CD8-positive, alpha-beta memory T cell (primary cell): ENCODE measurements around the gene ITPRIPL1. TPM values are rescaled to one million over a fixed set of nuclear protein-coding genes. Genes with fewer than 3 reads are reported as not detected.

Experiments used
- CTCF ChIA-PET: fragments of 350-600 bp; sonication (Branson Sonifier 250); formaldehyde crosslinking; loops from one replicate; lab custom pipeline; 2021; ENCODE audit warnings: antibody characterized with exemption; lab: Charles Lee
- POLR2A ChIA-PET: fragments of 350-600 bp; sonication (Branson Sonifier 250); formaldehyde crosslinking; loops from one replicate; lab custom pipeline; 2021; ENCODE audit warnings: antibody characterized with exemption; lab: Charles Lee
- DNase-seq, 5 donors: peaks; one replicate each; pipeline versions ENCODE4 v3.0.0 to v3.0.0-alpha.2; 2020 to 2022; ENCODE audit warnings: mixed read lengths in 1 of 5
- H3K27ac ChIP-seq: one replicate; pipeline ENCODE4 v1.7.0; 2013; ENCODE audit warnings: low read depth, mild to moderate bottlenecking, low read length, moderate library complexity
- H3K27me3 ChIP-seq: 2 replicates; pipeline ENCODE4 v1.7.0; 2013; ENCODE audit warnings: low read length, mild to moderate bottlenecking; ENCODE audit not compliant: insufficient read depth, poor library complexity, severe bottlenecking
- H3K36me3 ChIP-seq: 2 replicates; pipeline ENCODE4 v1.7.0; 2013; ENCODE audit warnings: mild to moderate bottlenecking, low read length, moderate library complexity; ENCODE audit not compliant: insufficient read depth
- H3K4me1 ChIP-seq: 2 replicates; pipeline ENCODE4 v1.7.0; 2013; ENCODE audit warnings: mild to moderate bottlenecking, low read length, moderate library complexity; ENCODE audit not compliant: insufficient read depth
- H3K4me3 ChIP-seq: 2 replicates; pipeline ENCODE4 v1.7.0; 2013; ENCODE audit warnings: mild to moderate bottlenecking, low read length
- H3K9me3 ChIP-seq: 2 replicates; pipeline ENCODE4 v1.7.0; 2013; ENCODE audit warnings: mild to moderate bottlenecking, low read length
- H3K27ac Mint-ChIP-seq, 8 donors: one replicate each; pipeline ENCODE4 v1.8.0; 2020 to 2021; ENCODE audit warnings: mixed read lengths in 8 of 8, mild to moderate bottlenecking in 6 of 8, inconsistent platforms in 3 of 8, moderate library complexity in 3 of 8
- H3K27me3 Mint-ChIP-seq, 2 donors: one replicate each; pipeline ENCODE4 v1.8.0; 2020 to 2021; ENCODE audit warnings: mixed read lengths in 2 of 2, mild to moderate bottlenecking in 1 of 2, moderate library complexity in 1 of 2
- H3K36me3 Mint-ChIP-seq, 3 donors: one replicate each; pipeline ENCODE4 v1.8.0; 2020 to 2021; ENCODE audit warnings: mixed read lengths in 3 of 3, inconsistent platforms in 1 of 3, mild to moderate bottlenecking in 1 of 3
- H3K4me1 Mint-ChIP-seq, 3 donors: one replicate each; pipeline ENCODE4 v1.8.0; 2020 to 2021; ENCODE audit warnings: mixed read lengths in 3 of 3, inconsistent platforms in 1 of 3, mild to moderate bottlenecking in 1 of 3
- H3K4me3 Mint-ChIP-seq, 7 donors: one replicate each; pipeline ENCODE4 v1.8.0; 2020 to 2021; ENCODE audit warnings: mixed read lengths in 7 of 7, mild to moderate bottlenecking in 6 of 7, moderate library complexity in 4 of 7, inconsistent platforms in 2 of 7
- H3K9me3 Mint-ChIP-seq, 5 donors: one replicate each; pipeline ENCODE4 v1.8.0; 2020 to 2022; ENCODE audit warnings: mixed read lengths in 5 of 5, mild to moderate bottlenecking in 3 of 5, moderate library complexity in 2 of 5, inconsistent platforms in 1 of 5
- polyA plus RNA-seq: library from polyadenylated mRNA; unstranded; fragments of 300-500 nt; fragmentation: Illumina TruSeq; gene quantifications from one replicate; pipeline ENCODE4 v1.2.3, GENCODE V29; 2021
- total RNA-seq, 2 experiments: library from RNA; stranded (reverse); gene quantifications; one replicate each; pipeline ENCODE4 v1.2.3, GENCODE V29; 2021

ITPRIPL1 gene
- total and polyA plus RNA-seq, 3 experiments from 2014 or later, result 17.5 to 58.3 (median 55.5) TPM

DNA sequence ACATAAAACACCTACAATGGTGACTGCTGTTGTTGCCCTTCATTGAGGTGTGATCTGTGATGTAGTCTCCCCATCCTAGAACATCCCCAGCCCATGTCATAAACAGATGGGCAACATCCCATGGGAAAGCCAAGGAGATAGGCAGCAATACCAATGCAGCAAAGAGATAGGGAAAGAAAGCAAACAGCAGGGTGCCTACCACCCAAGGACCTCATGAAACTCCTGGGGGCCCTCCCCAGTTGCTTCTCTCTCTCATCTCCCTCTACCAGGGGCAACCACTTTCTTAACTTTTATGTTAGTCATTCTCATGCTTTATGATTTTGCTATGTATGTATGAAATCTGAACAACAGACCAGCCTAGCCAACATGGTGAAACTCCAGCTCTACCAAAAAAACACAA is 8.1 kb upstream of the ITPRIPL1 start:
- Mint-ChIP-seq H3K27me3 (no peaks in the 10 kb centered on the region), H3K27ac (peak overlapping the region; percentile 57 to 98 (median 90)), H3K4me3 (peak overlapping the region in 3 of 7 donors; percentile 24 to 40 (median 28)), H3K9me3 (no peaks in the 10 kb centered on the region), H3K4me1 (peaks cover 47 to 68% (median 59%) of the 10 kb centered on the region in 3 donors), H3K36me3 (peaks cover 3 to 27% (median 5%) of the 10 kb centered on the region in 3 donors)
- Histone ChIP-seq H3K27me3 (no peaks in the 10 kb centered on the region), H3K4me3 (no peak overlapping the region), H3K27ac (no peak overlapping the region), H3K36me3 (no peaks in the 10 kb centered on the region), H3K9me3 (no peaks in the 10 kb centered on the region), H3K4me1 (peaks cover 26% of the 10 kb centered on the region)
- CTCF ChIA-PET, result interaction anchor here (3.4 kb wide), 1 partner anchor 28 kb away, joined by 15 read pairs; no protein-coding TSS in a partner anchor
- no peak for DNase-seq
- POLR2A ChIA-PET, result no interaction called here

DNA sequence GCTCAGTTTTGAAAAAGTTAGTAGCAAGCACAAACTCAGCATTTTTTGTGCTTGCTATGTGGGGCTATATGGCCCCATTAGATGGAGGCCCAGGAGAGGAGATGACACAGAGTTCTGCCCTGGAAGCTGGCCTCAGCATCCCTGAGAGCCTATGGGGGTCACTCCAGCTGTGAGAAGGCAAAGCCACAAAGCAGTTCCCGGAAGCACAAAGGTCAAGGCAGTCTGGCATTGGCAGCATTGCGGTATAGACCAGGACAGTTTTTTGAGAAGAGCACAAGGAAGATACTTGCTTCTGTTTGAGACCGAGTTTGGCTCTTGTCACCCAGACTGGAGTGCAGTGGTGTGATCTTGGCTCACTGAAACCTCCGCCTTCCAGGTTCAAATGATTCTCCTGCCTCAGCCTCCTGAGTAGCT is 7.5 kb upstream of the ITPRIPL1 start:
- ChIA-PET POLR2A (interaction anchor here (1.2 kb wide), 1 partner anchor 18 kb away, joined by 3 read pairs; the partner anchor contains the start of gene NCAPH), CTCF (interaction anchor here (3.4 kb wide), 1 partner anchor 27 kb away, joined by 15 read pairs; no protein-coding TSS in a partner anchor)
- Mint-ChIP-seq H3K4me3 (peak overlapping the region in 4 of 7 donors; percentile 22 to 71 (median 46)), H3K4me1 (peaks cover 47 to 66% (median 59%) of the 10 kb centered on the region in 3 donors), H3K27ac (peak overlapping the region; percentile 42 to 90 (median 82)), H3K27me3 (no peaks in the 10 kb centered on the region), H3K9me3 (no peaks in the 10 kb centered on the region), H3K36me3 (peaks cover 3 to 25% (median 5%) of the 10 kb centered on the region in 3 donors)
- Histone ChIP-seq H3K27me3 (no peaks in the 10 kb centered on the region), H3K27ac (no peak overlapping the region), H3K4me3 (no peak overlapping the region), H3K36me3 (no peaks in the 10 kb centered on the region), H3K9me3 (no peaks in the 10 kb centered on the region), H3K4me1 (peaks cover 29% of the 10 kb centered on the region)
- no peak for DNase-seq

DNA sequence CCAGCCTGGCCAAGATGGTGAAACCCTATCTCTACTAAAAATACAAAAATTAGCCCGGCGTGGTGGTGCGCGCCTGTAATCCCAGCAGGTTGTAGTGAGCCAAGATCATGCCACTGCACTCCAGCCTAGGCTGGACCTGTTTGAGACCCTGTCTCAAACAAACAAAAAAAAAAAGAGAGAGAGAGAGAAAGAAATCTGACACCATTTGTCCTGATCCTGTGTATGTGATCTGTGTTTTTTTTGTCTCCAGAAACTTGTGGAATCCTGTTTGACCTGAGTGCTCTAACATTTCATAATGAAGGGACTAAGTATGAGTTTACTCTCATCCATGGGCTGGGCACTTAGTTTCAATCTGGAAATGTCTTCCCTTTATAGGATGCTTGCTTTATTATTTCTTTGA is 6.4 kb upstream of the ITPRIPL1 start:
- H3K9me3 ChIP-seq, result no peaks in the 10 kb centered on the region
- H3K9me3 Mint-ChIP-seq, result no peaks in the 10 kb centered on the region
- H3K27me3 Mint-ChIP-seq, result no peaks in the 10 kb centered on the region
- POLR2A ChIA-PET, result interaction anchor here (1.2 to 4.2 kb wide), 2 partner anchors 13 to 17 kb away, joined by 3 to 42 read pairs; partner anchors contain the start of genes NCAPH and SNRNP200
- peaks cover 51 to 72% (median 65%) of the 10 kb centered on the region in 3 donors for H3K4me1 Mint-ChIP-seq
- no peaks in the 10 kb centered on the region for H3K27me3 ChIP-seq
- CTCF ChIA-PET, result interaction anchor here (1.2 to 3.5 kb wide), 2 partner anchors 17 to 26 kb away, joined by 3 to 30 read pairs; partner anchors contain the start of gene NCAPH
- no peak overlapping the region for H3K4me3 ChIP-seq
- no peak overlapping the region for H3K27ac ChIP-seq
- H3K36me3 ChIP-seq, result no peaks in the 10 kb centered on the region
- peaks cover 3 to 25% (median 5%) of the 10 kb centered on the region in 3 donors for H3K36me3 Mint-ChIP-seq
- peak overlapping the region; percentile 16 to 81 (median 60) for H3K4me3 Mint-ChIP-seq
- peak overlapping the region; percentile 43 to 89 (median 79) for H3K27ac Mint-ChIP-seq
- H3K4me1 ChIP-seq, result peaks cover 29% of the 10 kb centered on the region
- DNase-seq, result no peak

DNA sequence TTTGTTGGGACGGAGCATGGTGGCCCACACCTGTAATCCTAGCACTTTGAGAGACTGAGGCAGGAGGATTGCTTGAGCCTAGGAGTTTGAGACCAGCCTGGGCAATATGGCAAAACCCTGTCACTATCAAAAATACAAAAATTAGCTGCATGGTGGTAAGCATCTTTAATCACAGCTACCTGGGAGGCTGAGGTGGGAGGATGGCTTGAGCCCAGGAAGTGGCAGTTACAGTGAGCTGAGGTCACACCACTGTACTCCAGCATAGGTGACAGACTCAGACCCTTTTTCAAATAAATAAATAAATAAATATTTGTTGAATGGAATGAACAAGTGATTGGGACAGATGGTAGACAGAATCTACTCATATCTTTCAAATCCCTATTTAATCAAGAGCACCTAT is 5.7 kb upstream of the ITPRIPL1 start:
- POLR2A ChIA-PET, result interaction anchor here (2.9 to 4.2 kb wide), 2 partner anchors 14 to 23 kb away, joined by 11 to 42 read pairs; partner anchors contain the start of gene SNRNP200
- Mint-ChIP-seq H3K27me3 (no peaks in the 10 kb centered on the region), H3K27ac (peak overlapping the region in 7 of 8 donors; percentile 43 to 89 (median 83)), H3K9me3 (no peaks in the 10 kb centered on the region), H3K4me3 (peak overlapping the region; percentile 16 to 86 (median 60)), H3K4me1 (peaks cover 57 to 76% (median 72%) of the 10 kb centered on the region in 3 donors), H3K36me3 (peaks cover 3 to 25% (median 5%) of the 10 kb centered on the region in 3 donors)
- H3K36me3 ChIP-seq, result no peaks in the 10 kb centered on the region
- peaks cover 33% of the 10 kb centered on the region for H3K4me1 ChIP-seq
- H3K9me3 ChIP-seq, result no peaks in the 10 kb centered on the region
- no peak for DNase-seq
- no peak overlapping the region for H3K4me3 ChIP-seq
- CTCF ChIA-PET, result interaction anchor here (1.1 to 3.5 kb wide), 3 partner anchors 16 to 539 kb away, joined by 3 to 30 read pairs (median 3); partner anchors contain the start of genes ANKRD39 and NCAPH
- no peak overlapping the region for H3K27ac ChIP-seq
- no peaks in the 10 kb centered on the region for H3K27me3 ChIP-seq

DNA sequence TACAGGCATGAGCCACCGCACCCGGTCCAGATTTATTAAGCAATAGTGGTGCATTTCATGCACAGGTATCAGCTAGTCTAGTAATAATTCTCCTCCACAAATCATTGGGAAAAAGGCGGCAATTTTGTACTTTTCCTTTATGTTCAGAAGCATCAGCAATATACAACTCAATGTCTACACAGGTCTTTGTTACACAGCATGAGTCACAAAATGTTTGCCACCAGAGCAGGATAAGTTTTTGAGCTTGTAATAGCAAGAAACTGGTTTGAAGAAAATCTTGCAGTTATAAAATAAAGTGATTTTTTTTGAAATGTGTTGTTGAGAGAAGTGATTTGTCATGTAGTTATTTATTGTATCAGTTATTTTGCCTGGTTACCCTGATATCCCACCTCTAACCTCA is 4.8 kb upstream of the ITPRIPL1 start:
- ChIA-PET CTCF (interaction anchor here (1.1 to 3.5 kb wide), 12 partner anchors 9 to 538 kb away, joined by 3 to 30 read pairs (median 4); partner anchors contain the start of genes ANKRD39, NCAPH and SNRNP200), POLR2A (interaction anchor here (0.6 to 4.2 kb wide), 4 partner anchors 10 to 217 kb away, joined by 9 to 42 read pairs (median 14); partner anchors contain the start of genes ARID5A and SNRNP200)
- Mint-ChIP-seq H3K4me3 (peak overlapping the region; percentile 86 to 95 (median 91)), H3K9me3 (no peaks in the 10 kb centered on the region), H3K36me3 (peaks cover 2 to 25% (median 3%) of the 10 kb centered on the region in 3 donors), H3K4me1 (peaks cover 58 to 76% (median 73%) of the 10 kb centered on the region in 3 donors), H3K27me3 (no peaks in the 10 kb centered on the region), H3K27ac (peak overlapping the region; percentile 20 to 96 (median 81))
- H3K27ac ChIP-seq, result no peak overlapping the region
- DNase-seq, result no peak
- H3K27me3 ChIP-seq, result no peaks in the 10 kb centered on the region
- H3K36me3 ChIP-seq, result no peaks in the 10 kb centered on the region
- peaks cover 36% of the 10 kb centered on the region for H3K4me1 ChIP-seq
- H3K4me3 ChIP-seq, result no peak overlapping the region
- no peaks in the 10 kb centered on the region for H3K9me3 ChIP-seq

DNA sequence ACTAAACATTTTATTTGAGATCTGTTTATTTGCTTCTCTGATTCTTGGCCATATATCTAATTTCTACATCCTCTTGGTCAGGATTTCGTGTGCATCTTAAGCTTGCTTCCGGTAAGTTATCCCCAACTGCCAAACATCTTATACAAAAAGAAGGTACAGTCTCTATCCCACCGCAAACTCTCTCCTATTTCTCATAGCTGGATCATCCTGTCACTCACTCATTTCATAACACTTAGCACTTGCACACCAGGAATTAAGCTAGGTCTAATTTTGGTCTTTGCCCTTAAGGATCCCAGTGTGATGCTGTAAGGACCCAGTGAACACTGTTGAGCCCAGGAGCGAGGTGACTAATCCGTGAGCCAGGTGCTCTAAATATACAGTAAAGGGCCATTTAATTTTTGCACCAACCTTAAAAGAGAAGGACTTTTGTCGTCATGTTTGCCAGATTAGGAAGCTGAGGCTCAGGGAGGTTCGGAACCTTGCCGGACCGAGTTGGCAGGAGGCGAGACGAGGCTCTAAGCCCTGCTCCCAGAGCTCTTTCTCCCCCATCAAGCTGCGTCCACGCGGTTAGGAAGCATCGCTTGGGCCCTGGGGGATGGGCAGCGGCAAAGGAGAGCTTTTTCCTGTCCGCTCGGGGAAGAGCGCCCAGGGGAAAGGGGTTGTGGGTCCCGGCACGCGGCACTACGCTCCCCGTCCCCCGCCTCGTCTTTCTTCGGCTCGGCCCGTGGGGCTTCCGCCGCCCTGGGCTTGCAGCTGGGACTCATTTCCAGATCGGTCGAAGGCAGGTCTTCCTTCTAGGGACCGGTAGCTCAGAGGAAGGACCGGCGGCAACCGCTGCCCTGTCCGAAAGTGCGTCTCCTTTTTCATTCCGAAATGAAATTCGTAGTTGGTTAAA is 4.1 kb upstream of the ITPRIPL1 start:
- peak overlapping the region; percentile 47 for H3K4me3 ChIP-seq
- Mint-ChIP-seq H3K27me3 (no peaks in the 10 kb centered on the region), H3K36me3 (peaks cover 0 to 30% (median 3%) of the 10 kb centered on the region in 3 donors), H3K4me3 (peak overlapping the region; percentile 86 to 95 (median 91)), H3K4me1 (peaks cover 57 to 76% (median 73%) of the 10 kb centered on the region in 3 donors), H3K9me3 (no peaks in the 10 kb centered on the region), H3K27ac (peak overlapping the region; percentile 62 to 96 (median 81))
- no peak for DNase-seq
- POLR2A ChIA-PET, result interaction anchor here (0.7 to 4.2 kb wide), 7 partner anchors 14 to 216 kb away, joined by 3 to 42 read pairs (median 11); partner anchors contain the start of genes ARID5A, NCAPH, SNRNP200 and STARD7
- CTCF ChIA-PET, result interaction anchor here (1.1 to 3.5 kb wide), 15 partner anchors 10 to 537 kb away, joined by 3 to 30 read pairs (median 5); partner anchors contain the start of genes ANKRD39, NCAPH and SNRNP200
- peak overlapping the region; percentile 55 for H3K27ac ChIP-seq
- peaks cover 32% of the 10 kb centered on the region for H3K4me1 ChIP-seq
- H3K9me3 ChIP-seq, result no peaks in the 10 kb centered on the region
- H3K36me3 ChIP-seq, result no peaks in the 10 kb centered on the region
- H3K27me3 ChIP-seq, result no peaks in the 10 kb centered on the region

DNA sequence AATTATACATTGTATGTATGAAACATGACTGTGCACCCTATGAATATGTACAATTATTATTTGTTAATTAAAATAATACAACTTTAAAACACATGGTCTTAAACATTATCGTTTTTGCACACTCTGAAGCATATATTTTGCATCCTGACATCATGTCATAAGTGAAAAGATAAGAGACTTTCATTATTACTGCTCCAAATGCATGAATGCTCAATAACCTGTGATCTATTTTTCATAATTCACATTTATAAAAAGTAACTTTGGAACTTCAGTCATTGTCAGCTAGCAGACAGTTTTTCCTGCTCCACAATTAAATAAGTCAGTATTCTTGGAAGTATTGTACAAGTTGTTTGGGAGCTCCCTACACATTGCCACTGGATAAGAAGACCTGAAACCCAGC is 1.3 kb upstream of the ITPRIPL1 start:
- H3K27ac ChIP-seq, result no peak overlapping the region
- Mint-ChIP-seq H3K27ac (peak overlapping the region in 5 of 8 donors; percentile 29 to 96 (median 95)), H3K4me3 (peak overlapping the region; percentile 13 to 99 (median 90)), H3K9me3 (no peaks in the 10 kb centered on the region), H3K36me3 (peaks cover 0 to 47% (median 4%) of the 10 kb centered on the region in 3 donors), H3K4me1 (peaks cover 57 to 78% (median 77%) of the 10 kb centered on the region in 3 donors), H3K27me3 (no peaks in the 10 kb centered on the region)
- peaks cover 5% of the 10 kb centered on the region for H3K36me3 ChIP-seq
- CTCF ChIA-PET, result interaction anchor here (1.1 to 6.5 kb wide), 4 partner anchors 8 to 56 kb away, joined by 3 to 58 read pairs (median 6); partner anchors contain the start of gene NCAPH
- DNase-seq, result no peak
- no peaks in the 10 kb centered on the region for H3K27me3 ChIP-seq
- H3K9me3 ChIP-seq, result no peaks in the 10 kb centered on the region
- no peak overlapping the region for H3K4me3 ChIP-seq
- POLR2A ChIA-PET, result interaction anchor here (2.3 to 3.8 kb wide), 2 partner anchors 11 to 18 kb away, joined by 9 to 32 read pairs; partner anchors contain the start of gene NCAPH
- peaks cover 33% of the 10 kb centered on the region for H3K4me1 ChIP-seq
